Endothelial cell of umbilical vein (primary cell): Measurements from ENCODE around the gene SAV1.

Experiments used
- JUN ChIP-seq: IDR thresholded peaks from 2 replicates; pipeline ENCODE4 v1.6.1; 2011; ENCODE audit warnings: borderline replicate concordance, low read depth; ENCODE audit not compliant: insufficient read length, insufficient read depth
- MYC ChIP-seq: IDR thresholded peaks from one replicate; pipeline ENCODE4 v1.6.1; 2011; ENCODE audit warnings: mild to moderate bottlenecking, low read depth, low read length
- POLR2A ChIP-seq: IDR thresholded peaks from 2 replicates; pipeline ENCODE4 v1.6.1; 2012; ENCODE audit warnings: low read depth, mild to moderate bottlenecking, control low read depth, low read length
- POLR2AphosphoS5 ChIP-seq: IDR thresholded peaks from 2 replicates; pipeline ENCODE4 v1.6.1; 2012; ENCODE audit warnings: low read depth, mild to moderate bottlenecking, control low read depth, low read length, moderate library complexity; ENCODE audit not compliant: insufficient read depth
- TF ChIP-seq, protein P1 (sequence below), 2 donors: IDR thresholded peaks; 1 replicate in 1 of 2; 2 replicates in 1 of 2; pipeline ENCODE4 v1.5.1; 2011; ENCODE audit warnings: low read length in 2 of 2, mild to moderate bottlenecking in 2 of 2, moderate library complexity in 2 of 2, control low read depth in 1 of 2, inconsistent platforms in 1 of 2, low read depth in 1 of 2; ENCODE audit not compliant: insufficient read depth in 1 of 2; ENCODE audit errors: extremely low read depth in 1 of 2

DNA sequence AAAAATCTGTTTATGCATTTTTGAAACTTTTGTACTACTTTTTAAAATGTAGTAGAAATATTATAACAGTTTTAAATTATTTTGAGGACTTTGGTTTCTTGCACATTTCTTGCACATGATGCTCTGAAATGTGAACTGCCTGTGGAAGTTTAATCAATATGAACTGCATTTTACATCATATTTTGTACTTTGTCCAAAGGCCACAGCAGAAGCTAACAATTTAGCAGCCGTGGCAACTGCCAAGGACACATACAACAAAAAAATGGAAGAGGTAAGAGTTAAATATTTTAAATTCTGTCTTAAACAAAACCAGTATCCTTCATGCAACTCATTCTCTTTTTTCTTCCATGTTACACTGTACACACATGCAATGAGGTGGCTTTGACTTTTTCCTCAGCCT, 45.1 kb downstream of the SAV1 start:
- TF ChIP-seq POLR2A (no peak), MYC (no peak), JUN (no peak), POLR2AphosphoS5 (no peak)
- TF ChIP-seq, protein P1, sequence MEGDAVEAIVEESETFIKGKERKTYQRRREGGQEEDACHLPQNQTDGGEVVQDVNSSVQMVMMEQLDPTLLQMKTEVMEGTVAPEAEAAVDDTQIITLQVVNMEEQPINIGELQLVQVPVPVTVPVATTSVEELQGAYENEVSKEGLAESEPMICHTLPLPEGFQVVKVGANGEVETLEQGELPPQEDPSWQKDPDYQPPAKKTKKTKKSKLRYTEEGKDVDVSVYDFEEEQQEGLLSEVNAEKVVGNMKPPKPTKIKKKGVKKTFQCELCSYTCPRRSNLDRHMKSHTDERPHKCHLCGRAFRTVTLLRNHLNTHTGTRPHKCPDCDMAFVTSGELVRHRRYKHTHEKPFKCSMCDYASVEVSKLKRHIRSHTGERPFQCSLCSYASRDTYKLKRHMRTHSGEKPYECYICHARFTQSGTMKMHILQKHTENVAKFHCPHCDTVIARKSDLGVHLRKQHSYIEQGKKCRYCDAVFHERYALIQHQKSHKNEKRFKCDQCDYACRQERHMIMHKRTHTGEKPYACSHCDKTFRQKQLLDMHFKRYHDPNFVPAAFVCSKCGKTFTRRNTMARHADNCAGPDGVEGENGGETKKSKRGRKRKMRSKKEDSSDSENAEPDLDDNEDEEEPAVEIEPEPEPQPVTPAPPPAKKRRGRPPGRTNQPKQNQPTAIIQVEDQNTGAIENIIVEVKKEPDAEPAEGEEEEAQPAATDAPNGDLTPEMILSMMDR (IDR thresholded peaks at IDR 0.05; ENCODE audit: extremely low read depth in 1 of 2, insufficient read depth in 1 of 2, low read depth in 1 of 2, low read length in 2 of 2), result no peak
